ENCODE results near the gene ADGRD2. TPM values are rescaled to one million over a fixed set of nuclear protein-coding genes. Genes with fewer than 3 reads are reported as not detected.

Gene ADGRD2
- polyA plus RNA-seq, 3 donors: 0.17 TPM; not detected in 2

DNA sequence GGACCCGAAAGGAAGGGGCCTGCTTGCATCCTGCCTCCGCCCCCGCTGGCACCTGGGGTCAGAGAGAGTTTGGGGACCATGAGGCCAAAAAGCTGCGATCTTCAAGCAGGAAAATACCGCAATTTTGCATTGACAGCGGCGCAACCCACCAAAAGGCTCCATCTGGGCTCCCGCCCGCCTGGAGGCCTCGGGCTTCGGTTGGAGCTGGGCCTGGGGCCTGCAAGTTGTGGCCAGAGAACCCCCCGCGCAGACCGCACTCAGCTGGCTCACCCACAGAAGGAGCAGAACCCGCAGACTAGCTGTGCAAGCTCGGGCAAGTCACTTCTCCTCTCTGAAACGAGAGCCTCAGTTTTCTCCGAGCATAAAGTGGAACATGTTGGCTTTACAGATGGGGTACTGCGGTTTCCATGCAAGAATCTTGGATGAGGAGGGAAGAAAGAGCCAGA lies 55.7 kb downstream of the ADGRD2 start:
- DNase-seq (ENCODE audit: low read depth in 3 of 3, low spot score in 2 of 3): no peak

- no peak for DNase-seq (ENCODE audit: low read depth in 3 of 3, low spot score in 2 of 3)
Measured at GRCh38 chr9:124506433-124506832, 56.2 kb downstream of the ADGRD2 start.

- DNase-seq (ENCODE audit: low read depth in 3 of 3, low spot score in 2 of 3): no peak
Measured at GRCh38 chr9:124506931-124507879, 57.0 kb downstream of the ADGRD2 start, which contains the start of gene NR5A1. NR5A1 (minus strand) TSS chr9:124507399; CDS start chr9:124503395, 4,004 bp downstream.

- no peak for DNase-seq (ENCODE audit: low read depth in 3 of 3, low spot score in 2 of 3)
Measured at GRCh38 chr9:124507880-124508423, 57.7 kb downstream of the ADGRD2 start.

DNA sequence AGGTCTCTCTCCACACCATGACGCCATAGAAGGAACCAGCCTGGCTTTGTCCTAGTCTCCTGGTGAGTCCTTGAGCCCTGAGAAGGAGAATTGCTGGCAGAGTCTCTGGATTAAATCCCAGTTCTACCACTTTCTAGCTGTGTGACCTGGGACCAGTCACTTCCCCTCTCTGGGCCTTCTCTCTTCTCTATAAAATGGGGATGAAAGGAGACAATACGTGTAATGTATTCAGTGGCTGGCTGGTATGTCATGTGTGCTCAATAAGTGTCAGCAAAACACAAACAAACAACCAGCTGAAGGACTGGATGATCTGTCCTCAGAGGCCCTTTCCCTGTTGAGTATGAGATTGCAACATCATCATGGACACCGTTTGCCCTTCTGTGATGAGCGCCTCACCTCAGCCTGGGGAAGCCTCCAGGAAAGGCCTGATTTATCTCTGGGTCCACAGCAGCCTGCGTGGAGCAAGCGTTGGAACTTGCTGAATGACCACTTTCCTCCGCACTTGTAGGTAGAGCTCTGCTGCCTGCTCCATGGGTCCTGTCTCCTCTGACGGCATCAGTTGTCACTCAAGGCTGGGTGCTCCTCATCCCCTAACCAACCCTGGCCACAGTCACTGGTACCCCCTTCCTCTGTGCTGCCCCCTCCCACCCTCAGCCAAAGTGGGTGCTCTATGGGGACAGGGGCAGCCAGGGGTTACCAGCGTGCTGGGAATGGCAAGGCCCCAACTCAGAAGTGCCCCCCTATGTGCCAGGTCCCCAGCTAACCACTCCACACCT lies 60.6 kb downstream of the ADGRD2 start:
- no peak for DNase-seq (ENCODE audit: low read depth in 3 of 3, low spot score in 2 of 3)

DNA sequence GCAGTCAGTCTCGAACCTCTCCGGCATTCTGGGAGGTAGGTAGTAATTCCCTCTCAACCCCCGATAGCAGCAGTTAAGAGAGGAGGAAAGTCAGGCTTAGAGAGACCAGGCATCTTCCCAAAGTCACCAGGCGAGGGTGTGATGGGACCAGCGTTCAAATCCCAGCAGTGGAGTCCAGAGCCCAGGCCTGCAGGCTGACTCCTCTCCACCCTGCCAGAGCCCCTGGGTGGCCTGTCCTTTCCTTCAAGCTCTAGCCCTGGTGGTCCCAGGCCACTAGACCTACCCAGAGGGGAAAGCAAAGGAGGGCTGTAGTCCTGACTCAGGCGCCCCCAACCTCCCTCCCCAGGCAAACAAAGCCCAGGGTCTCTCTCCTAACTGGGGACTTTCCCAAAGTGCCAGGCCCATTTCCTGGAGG lies 61.2 kb downstream of the ADGRD2 start:
- DNase-seq (ENCODE audit: low read depth in 3 of 3, low spot score in 2 of 3): no peak

- DNase-seq (ENCODE audit: low read depth in 3 of 3, low spot score in 2 of 3): no peak
Measured at GRCh38 chr9:124511891-124512805, 61.9 kb downstream of the ADGRD2 start.

- no peak for DNase-seq (ENCODE audit: low read depth in 3 of 3, low spot score in 2 of 3)
Measured at GRCh38 chr9:124512806-124513204, 62.6 kb downstream of the ADGRD2 start.

- DNase-seq (ENCODE audit: low read depth in 3 of 3, low spot score in 2 of 3): no peak
Measured at GRCh38 chr9:124513376-124513994, 63.2 kb downstream of the ADGRD2 start.

- no peak for DNase-seq (ENCODE audit: low read depth in 3 of 3, low spot score in 2 of 3)
Measured at GRCh38 chr9:124514125-124514524, 63.9 kb downstream of the ADGRD2 start.

DNA sequence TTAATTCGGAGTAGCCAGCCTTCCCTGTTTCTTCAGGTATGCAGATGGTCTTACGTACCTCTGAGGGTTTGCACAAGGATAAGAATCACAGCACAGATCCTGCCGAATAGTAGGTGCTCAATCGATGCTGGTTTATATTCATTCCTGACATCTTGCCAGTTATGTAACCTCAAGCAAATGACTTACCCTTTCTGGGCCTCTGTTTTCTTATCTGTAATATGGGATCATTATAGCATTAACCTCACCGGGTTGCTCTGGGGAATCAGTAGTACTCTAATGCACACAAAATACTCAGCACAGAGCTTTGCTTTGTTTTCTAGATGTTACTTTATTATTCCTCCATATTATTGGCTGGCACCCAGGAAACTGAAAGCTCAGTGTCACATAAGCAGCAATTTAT lies 64.6 kb downstream of the ADGRD2 start:
- no peak for DNase-seq (ENCODE audit: low read depth in 3 of 3, low spot score in 2 of 3)

DNA sequence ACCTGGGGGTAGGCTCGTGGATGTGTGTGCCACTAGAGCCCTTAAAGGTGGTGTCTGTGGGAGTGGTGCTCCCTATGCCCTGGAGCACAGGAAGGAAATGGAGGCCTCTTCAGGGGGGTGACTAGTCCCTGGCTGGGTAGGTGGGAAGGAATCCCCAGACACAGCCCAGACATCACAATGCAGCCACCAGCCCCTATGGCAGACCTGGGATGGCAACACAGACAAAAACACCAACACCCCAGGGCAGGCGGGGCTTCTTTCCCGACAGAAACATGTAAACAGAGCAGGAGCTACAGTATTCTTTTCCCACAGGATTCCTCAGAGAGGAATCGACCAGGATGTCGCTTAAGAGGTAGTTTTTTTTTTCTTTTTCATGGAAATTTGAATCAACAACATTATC lies 67.3 kb downstream of the ADGRD2 start:
- no peak for DNase-seq (ENCODE audit: low read depth in 3 of 3, low spot score in 2 of 3)

DNA sequence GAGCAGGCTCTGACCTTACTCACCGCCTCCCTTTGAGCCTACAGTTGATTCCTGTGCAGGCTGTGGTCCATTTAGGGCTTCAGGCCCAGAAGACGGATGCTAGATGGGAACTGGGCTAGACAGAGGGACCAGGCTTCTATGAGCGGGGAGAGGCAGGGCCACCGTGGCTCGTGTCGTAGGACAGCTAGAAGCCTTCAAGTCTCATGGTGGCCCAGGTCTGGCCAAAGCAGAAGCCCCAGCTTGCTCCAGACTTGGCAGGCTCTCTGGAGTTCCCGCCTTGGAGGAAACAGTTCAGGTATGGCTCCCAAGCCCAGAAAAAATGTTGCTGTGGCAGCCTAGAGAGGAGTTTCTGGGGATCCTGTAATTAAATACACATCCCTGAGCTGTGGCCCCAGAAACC lies 67.9 kb downstream of the ADGRD2 start:
- DNase-seq (ENCODE audit: low read depth in 3 of 3, low spot score in 2 of 3): no peak

GRCh38 chr9:124520206-124520596 lies 70.0 kb downstream of the ADGRD2 start:
- DNase-seq (ENCODE audit: low read depth in 3 of 3, low spot score in 2 of 3): no peak

GRCh38 chr9:124521142-124521541 lies 70.9 kb downstream of the ADGRD2 start:
- DNase-seq (ENCODE audit: low read depth in 3 of 3, low spot score in 2 of 3): no peak

- no peak for DNase-seq (ENCODE audit: low read depth in 3 of 3, low spot score in 2 of 3)
Measured at GRCh38 chr9:124522121-124523098, 72.2 kb downstream of the ADGRD2 start.

DNA sequence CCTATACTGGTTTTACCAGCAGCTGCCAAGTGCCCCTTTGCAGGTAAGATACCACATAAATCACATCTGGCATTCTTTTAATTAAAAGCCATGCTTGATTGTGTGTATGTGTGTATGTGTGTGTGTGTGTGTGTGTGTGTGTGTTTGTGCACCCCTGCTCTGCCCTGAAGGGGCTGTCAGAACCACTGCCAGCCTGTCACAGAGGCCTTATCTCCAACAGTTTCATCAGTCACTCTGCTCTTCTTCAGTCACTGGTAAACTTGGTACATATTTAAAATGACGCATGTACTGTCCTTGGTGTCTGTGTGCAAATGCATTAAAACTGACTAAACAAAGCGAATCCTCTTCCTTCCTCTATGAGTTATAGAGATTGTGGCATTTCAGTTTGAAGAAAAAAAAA lies 75.9 kb downstream of the ADGRD2 start:
- DNase-seq (ENCODE audit: low read depth in 3 of 3, low spot score in 2 of 3): no peak

DNA sequence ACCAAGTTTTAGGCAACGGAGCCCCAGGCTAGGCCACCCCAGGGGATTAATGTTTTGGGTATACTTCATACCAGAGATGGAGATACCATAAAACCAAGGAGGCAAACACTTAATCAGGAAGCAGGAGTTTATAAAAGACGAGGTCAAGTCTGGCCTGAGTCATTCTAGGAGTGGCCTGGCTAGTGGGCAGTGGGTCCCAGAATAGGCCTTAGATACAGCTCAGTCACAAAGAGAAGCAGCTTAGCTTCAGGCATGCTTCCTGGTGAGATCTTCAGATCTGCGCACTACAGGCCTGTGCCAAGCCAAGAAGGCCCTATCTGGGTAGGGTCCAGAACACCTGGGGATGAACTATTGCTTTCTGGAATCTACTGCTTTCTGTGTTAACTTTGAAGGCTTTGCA lies 77.5 kb downstream of the ADGRD2 start:
- DNase-seq (ENCODE audit: low read depth in 3 of 3, low spot score in 2 of 3): no peak

Measured in right renal cortex interstitium (tissue), 3 donors.